A549 (cell line): ENCODE results near the gene ATP5F1A. TPM values are rescaled to one million over a fixed set of nuclear protein-coding genes. Genes with fewer than 3 reads are reported as not detected.

Experiments
- ATAC-seq, 2 experiments: fragments of 200-7000 bp in 1 of 2; fragments of >200 bp in 1 of 2; cut with Nextera tagmentation in 1 of 2; cut with Tn5 transposase in 1 of 2; 3 replicates each; pipeline versions ENCODE4 v1.8.0 to v1.9.1; 2018 to 2020; ENCODE audit warnings: mild to moderate bottlenecking in 1 of 2, moderate library complexity in 1 of 2
- CTCF ChIA-PET: fragments of 300-600 bp; sonication (Branson Sonifier 250); formaldehyde crosslinking; extraction: SDS; loops from one replicate; lab custom pipeline; 2021; ENCODE audit warnings: antibody characterized with exemption, inconsistent platforms; lab: Yijun Ruan, JAX
- POLR2A ChIA-PET: fragments of 350-600 bp; formaldehyde crosslinking; extraction: SDS; loops from one replicate; lab custom pipeline; 2021; ENCODE audit warnings: antibody characterized with exemption, inconsistent platforms; lab: Yijun Ruan, JAX
- DNase-seq, 2 experiments: peaks; one replicate each; pipeline versions ENCODE4 v3.0.0 to v3.0.0-alpha.2; 2011 to 2016; ENCODE audit warnings: low read depth in 1 of 2, low spot score in 1 of 2
- FAIRE-seq: peaks from 2 replicates; lab custom pipeline; 2011; peaks lifted over from hg19 to GRCh38; lab: Jason Lieb, UNC
- H3K27ac ChIP-seq, 2 experiments: fragments of >200 bp; sonication (Bioruptor Twin); formaldehyde crosslinking; 3 replicates each; pipeline ENCODE4 v1.5.1; 2016 to 2017
- H3K4me1 ChIP-seq: fragments of >200 bp; sonication (Bioruptor Twin); formaldehyde crosslinking; 3 replicates; pipeline ENCODE4 v1.6.1; 2016
- H3K4me2 ChIP-seq: fragments of >200 bp; sonication (Bioruptor Twin); formaldehyde crosslinking; 3 replicates; pipeline ENCODE4 v1.6.1; 2016
- H3K4me3 ChIP-seq: fragments of >200 bp; sonication (Bioruptor Twin); formaldehyde crosslinking; 3 replicates; pipeline ENCODE4 v1.5.1; 2016
- H3K9me3 ChIP-seq: fragments of >200 bp; sonication (Bioruptor Twin); formaldehyde crosslinking; 3 replicates; pipeline ENCODE4 v1.6.1; 2016
- CEBPB ChIP-seq, 2 experiments: fragments of >200 bp in 1 of 2; sonication (Bioruptor Twin) in 1 of 2; formaldehyde crosslinking in 1 of 2; IDR thresholded peaks; 2 replicates each; pipeline ENCODE4 v1.6.1; 2012 to 2016
- CHD2 ChIP-seq: fragments of 150-350 bp; IDR thresholded peaks from 2 replicates; pipeline ENCODE4 v1.6.1; 2014; ENCODE audit warnings: low read length; ENCODE audit not compliant: partially characterized antibody
- EHMT2 ChIP-seq: fragments of 200-600 bp; sonication (generic); IDR thresholded peaks from 2 replicates; pipeline ENCODE4 v1.6.1; 2016; ENCODE audit warnings: antibody characterized with exemption, low read depth, mild to moderate bottlenecking, moderate library complexity
- ESRRA ChIP-seq: fragments of 150-350 bp; IDR thresholded peaks from 2 replicates; pipeline ENCODE4 v1.6.1; 2014; ENCODE audit warnings: mild to moderate bottlenecking, low read length, borderline replicate concordance
- FOSL2 ChIP-seq, 2 experiments: fragments of 450-650 bp in 1 of 2; fragments of >200 bp in 1 of 2; sonication (Bioruptor Twin) in 1 of 2; formaldehyde crosslinking; IDR thresholded peaks; 2 replicates each; pipeline versions ENCODE4 v1.5.0 to v1.6.1; 2016 to 2020; ENCODE audit warnings: mild to moderate bottlenecking in 1 of 2, moderate library complexity in 1 of 2
- HDAC2 ChIP-seq: fragments of 200-600 bp; sonication (generic); IDR thresholded peaks from 2 replicates; pipeline ENCODE4 v1.6.1; 2016
- HOXA7 ChIP-seq: fragments of 250-450 bp; sonication (Bioruptor Pico); IDR thresholded peaks from 2 replicates; pipeline ENCODE4 v1.5.0; 2020; ENCODE audit warnings: mild to moderate bottlenecking, moderate library complexity
- JUN ChIP-seq, 2 experiments: fragments of >200 bp; sonication (Bioruptor Twin); formaldehyde crosslinking; IDR thresholded peaks; 2 replicates in 1 of 2; 3 replicates in 1 of 2; pipeline ENCODE4 v1.6.1; 2016 to 2017
- KDM1A ChIP-seq: fragments of 200-600 bp; sonication (generic); IDR thresholded peaks from 2 replicates; pipeline ENCODE4 v1.6.1; 2016; ENCODE audit warnings: low read depth, mild to moderate bottlenecking
- MAZ ChIP-seq: fragments of 150-350 bp; IDR thresholded peaks from 2 replicates; pipeline ENCODE4 v1.6.1; 2014; ENCODE audit warnings: antibody characterized with exemption, low read depth, low read length, borderline replicate concordance
- POLR2AphosphoS2 ChIP-seq: conservative IDR thresholded peaks from 2 replicates; pipeline ENCODE4 v1.6.1; 2012; ENCODE audit warnings: low read length, improper control_type of control experiment, inconsistent platforms
- RAD21 ChIP-seq, 2 experiments: fragments of >200 bp in 1 of 2; sonication (Bioruptor Twin) in 1 of 2; formaldehyde crosslinking in 1 of 2; IDR thresholded peaks in 1 of 2; conservative IDR thresholded peaks in 1 of 2; 2 replicates in 1 of 2; 3 replicates in 1 of 2; pipeline ENCODE4 v1.6.1; 2012 to 2018; ENCODE audit warnings: inconsistent platforms in 1 of 2
- RCOR1 ChIP-seq: fragments of 150-350 bp; IDR thresholded peaks from 2 replicates; pipeline ENCODE4 v1.6.1; 2014; ENCODE audit warnings: antibody characterized with exemption, low read length, low read depth
- SMC3 ChIP-seq: fragments of >200 bp; sonication (Bioruptor Twin); formaldehyde crosslinking; IDR thresholded peaks from 3 replicates; pipeline ENCODE4 v1.6.1; 2018; ENCODE audit warnings: inconsistent platforms
- ZSCAN20 ChIP-seq: fragments of 250-450 bp; sonication (Bioruptor Pico); IDR thresholded peaks from 2 replicates; pipeline ENCODE4 v1.8.0; 2022; ENCODE audit warnings: mild to moderate bottlenecking, moderate library complexity
- WGBS: methylation state at CpG from one replicate; pipeline ENCODE4 v1.1.6; 2017; ENCODE audit errors: missing lambda C conversion rate; 5-methylcytosine and 5-hydroxymethylcytosine counted together
- polyA plus RNA-seq, 4 experiments: library from polyadenylated mRNA; depleted of rRNA in 3 of 4; stranded (reverse); fragments of >200 nt; fragmentation: RNase III in 1 of 4; extraction: RNeasy Plus Mini Kit Qiagen cat#74134 plus additional on column Dnase treatment in 1 of 4; gene quantifications; 2 replicates in 3 of 4; 3 replicates in 1 of 4; pipeline ENCODE4 v1.2.3, GENCODE V29; 2011 to 2017
- TF ChIP-seq, protein P1 (sequence below): fragments of >200 bp; sonication (Bioruptor Twin); formaldehyde crosslinking; IDR thresholded peaks from 3 replicates; pipeline ENCODE4 v1.5.1; 2016
- TF ChIP-seq, protein P2 (sequence below): IDR thresholded peaks from 2 replicates; pipeline ENCODE4 v1.6.1; 2012
- TF ChIP-seq, protein P3 (sequence below): fragments of >200 bp; sonication (Bioruptor Twin); formaldehyde crosslinking; IDR thresholded peaks from 3 replicates; pipeline ENCODE4 v1.6.1; 2016
- TF ChIP-seq, protein P4 (sequence below): fragments of 200-600 bp; sonication (generic); IDR thresholded peaks from 2 replicates; pipeline ENCODE4 v1.6.1; 2016; ENCODE audit warnings: antibody characterized with exemption, mild to moderate bottlenecking, moderate library complexity

Gene ATP5F1A
- polyA plus RNA-seq, 2 of the 4 experiments (the other 2 are of a cell fraction) = 422 to 543 TPM

DNA sequence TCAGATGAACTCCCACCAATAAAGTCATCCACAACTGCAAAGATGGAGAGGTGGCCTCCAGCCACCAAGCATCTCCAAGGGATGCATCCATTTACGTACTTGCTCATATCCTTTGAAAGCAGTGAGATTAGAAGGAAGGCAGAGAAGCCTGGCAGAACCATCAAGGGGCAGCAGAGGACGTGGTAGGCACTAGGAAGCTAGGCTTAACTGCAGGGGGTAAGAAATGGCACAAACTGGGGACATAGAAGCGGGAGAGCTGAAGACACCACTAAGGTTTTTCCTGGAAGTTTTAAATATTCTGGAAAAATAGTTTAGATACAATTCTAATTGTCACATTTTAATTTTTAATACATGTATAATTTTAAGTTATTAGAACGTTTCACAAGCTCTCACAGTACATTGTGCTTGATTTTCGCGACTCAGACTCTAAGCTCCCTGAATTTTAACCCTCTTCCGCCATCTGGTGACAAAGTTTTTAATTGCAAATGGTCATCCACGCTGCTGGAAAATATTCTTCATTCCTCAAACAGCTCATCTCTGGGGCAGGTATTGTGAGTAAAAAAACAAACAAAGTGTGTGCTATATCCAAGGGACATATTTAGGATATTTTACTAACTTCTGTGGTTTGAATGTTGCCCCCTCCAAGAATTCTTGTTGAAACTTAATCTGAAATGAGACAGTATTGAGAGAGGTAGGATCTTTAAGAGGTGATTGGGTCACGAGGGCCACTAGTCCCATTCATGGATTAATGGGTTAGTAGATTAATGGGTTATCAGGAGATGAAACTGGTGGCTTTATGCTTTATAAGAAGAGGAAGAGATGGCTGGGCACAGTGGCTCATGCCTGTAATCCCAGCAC lies 24.4 kb downstream of the ATP5F1A start (continued):
- TF ChIP-seq, protein P1, sequence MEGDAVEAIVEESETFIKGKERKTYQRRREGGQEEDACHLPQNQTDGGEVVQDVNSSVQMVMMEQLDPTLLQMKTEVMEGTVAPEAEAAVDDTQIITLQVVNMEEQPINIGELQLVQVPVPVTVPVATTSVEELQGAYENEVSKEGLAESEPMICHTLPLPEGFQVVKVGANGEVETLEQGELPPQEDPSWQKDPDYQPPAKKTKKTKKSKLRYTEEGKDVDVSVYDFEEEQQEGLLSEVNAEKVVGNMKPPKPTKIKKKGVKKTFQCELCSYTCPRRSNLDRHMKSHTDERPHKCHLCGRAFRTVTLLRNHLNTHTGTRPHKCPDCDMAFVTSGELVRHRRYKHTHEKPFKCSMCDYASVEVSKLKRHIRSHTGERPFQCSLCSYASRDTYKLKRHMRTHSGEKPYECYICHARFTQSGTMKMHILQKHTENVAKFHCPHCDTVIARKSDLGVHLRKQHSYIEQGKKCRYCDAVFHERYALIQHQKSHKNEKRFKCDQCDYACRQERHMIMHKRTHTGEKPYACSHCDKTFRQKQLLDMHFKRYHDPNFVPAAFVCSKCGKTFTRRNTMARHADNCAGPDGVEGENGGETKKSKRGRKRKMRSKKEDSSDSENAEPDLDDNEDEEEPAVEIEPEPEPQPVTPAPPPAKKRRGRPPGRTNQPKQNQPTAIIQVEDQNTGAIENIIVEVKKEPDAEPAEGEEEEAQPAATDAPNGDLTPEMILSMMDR = peak; percentile 58
- TF ChIP-seq ZSCAN20 (CRISPR knock-in tag) (no peak), MAZ (no peak), EHMT2 (no peak), ESRRA (no peak), POLR2AphosphoS2 (no peak), CHD2 (no peak), JUN (IDR thresholded peaks at IDR 0.05) (no peak), KDM1A (no peak), FOSL2 (IDR thresholded peaks at IDR 0.05) (no peak), FOSL2 (CRISPR knock-in tag; IDR thresholded peaks at IDR 0.05) (no peak), SMC3 (peak; percentile 47)
- TF ChIP-seq, protein P2, sequence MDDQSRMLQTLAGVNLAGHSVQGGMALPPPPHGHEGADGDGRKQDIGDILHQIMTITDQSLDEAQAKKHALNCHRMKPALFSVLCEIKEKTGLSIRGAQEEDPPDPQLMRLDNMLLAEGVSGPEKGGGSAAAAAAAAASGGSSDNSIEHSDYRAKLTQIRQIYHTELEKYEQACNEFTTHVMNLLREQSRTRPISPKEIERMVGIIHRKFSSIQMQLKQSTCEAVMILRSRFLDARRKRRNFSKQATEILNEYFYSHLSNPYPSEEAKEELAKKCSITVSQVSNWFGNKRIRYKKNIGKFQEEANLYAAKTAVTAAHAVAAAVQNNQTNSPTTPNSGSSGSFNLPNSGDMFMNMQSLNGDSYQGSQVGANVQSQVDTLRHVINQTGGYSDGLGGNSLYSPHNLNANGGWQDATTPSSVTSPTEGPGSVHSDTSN = no peak

DNA sequence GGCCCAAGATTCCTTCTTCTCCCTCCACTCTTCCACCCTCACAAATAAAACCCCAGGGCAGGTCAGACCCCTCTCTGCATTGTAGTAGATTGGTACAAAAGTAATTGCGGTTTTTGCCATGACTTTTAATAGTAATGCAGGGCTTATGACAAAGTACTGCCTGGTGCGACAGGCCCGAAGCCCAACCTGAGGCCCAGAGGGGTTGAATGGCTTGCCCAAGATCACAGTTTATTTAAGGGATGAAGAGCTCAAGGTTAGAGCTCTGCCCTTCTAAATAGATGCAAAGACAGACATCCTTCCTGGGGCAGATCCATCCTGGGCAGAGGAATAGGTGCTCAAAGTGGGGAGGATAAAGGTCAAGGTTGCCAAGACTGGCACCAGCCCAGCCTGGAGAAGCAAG lies 25.1 kb downstream of the ATP5F1A start:
- no peak for TF ChIP-seq POLR2AphosphoS2
- TF ChIP-seq HDAC2 = no peak
- TF ChIP-seq, protein P3, sequence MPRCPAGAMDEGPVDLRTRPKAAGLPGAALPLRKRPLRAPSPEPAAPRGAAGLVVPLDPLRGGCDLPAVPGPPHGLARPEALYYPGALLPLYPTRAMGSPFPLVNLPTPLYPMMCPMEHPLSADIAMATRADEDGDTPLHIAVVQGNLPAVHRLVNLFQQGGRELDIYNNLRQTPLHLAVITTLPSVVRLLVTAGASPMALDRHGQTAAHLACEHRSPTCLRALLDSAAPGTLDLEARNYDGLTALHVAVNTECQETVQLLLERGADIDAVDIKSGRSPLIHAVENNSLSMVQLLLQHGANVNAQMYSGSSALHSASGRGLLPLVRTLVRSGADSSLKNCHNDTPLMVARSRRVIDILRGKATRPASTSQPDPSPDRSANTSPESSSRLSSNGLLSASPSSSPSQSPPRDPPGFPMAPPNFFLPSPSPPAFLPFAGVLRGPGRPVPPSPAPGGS = no peak
- no peak for TF ChIP-seq KDM1A
- TF ChIP-seq EHMT2 = no peak
- no peak for TF ChIP-seq HOXA7
- no peak for TF ChIP-seq MAZ
- no peak for TF ChIP-seq CEBPB (IDR thresholded peaks at IDR 0.05)
- TF ChIP-seq RAD21 (conservative IDR thresholded peaks at IDR 0.05 in 1 of 2, IDR thresholded peaks at IDR 0.05 in 1 of 2) = no peak
- TF ChIP-seq, protein P4, sequence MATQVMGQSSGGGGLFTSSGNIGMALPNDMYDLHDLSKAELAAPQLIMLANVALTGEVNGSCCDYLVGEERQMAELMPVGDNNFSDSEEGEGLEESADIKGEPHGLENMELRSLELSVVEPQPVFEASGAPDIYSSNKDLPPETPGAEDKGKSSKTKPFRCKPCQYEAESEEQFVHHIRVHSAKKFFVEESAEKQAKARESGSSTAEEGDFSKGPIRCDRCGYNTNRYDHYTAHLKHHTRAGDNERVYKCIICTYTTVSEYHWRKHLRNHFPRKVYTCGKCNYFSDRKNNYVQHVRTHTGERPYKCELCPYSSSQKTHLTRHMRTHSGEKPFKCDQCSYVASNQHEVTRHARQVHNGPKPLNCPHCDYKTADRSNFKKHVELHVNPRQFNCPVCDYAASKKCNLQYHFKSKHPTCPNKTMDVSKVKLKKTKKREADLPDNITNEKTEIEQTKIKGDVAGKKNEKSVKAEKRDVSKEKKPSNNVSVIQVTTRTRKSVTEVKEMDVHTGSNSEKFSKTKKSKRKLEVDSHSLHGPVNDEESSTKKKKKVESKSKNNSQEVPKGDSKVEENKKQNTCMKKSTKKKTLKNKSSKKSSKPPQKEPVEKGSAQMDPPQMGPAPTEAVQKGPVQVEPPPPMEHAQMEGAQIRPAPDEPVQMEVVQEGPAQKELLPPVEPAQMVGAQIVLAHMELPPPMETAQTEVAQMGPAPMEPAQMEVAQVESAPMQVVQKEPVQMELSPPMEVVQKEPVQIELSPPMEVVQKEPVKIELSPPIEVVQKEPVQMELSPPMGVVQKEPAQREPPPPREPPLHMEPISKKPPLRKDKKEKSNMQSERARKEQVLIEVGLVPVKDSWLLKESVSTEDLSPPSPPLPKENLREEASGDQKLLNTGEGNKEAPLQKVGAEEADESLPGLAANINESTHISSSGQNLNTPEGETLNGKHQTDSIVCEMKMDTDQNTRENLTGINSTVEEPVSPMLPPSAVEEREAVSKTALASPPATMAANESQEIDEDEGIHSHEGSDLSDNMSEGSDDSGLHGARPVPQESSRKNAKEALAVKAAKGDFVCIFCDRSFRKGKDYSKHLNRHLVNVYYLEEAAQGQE = no peak
- no peak for TF ChIP-seq RCOR1
- ChIA-PET CTCF (interaction anchor here (0.7 to 2.1 kb wide), 14 partner anchors 15 to 414 kb away, joined by 3 to 10 read pairs (median 3); no protein-coding TSS in a partner anchor), POLR2A (no interaction called here)
- H3K4me2 ChIP-seq = no peak overlapping the region
- no peak overlapping the region for H3K4me3 ChIP-seq
- ATAC-seq (no peak), DNase-seq (no peak), FAIRE-seq (no peak)
- no peaks in the 10 kb centered on the region for H3K9me3 ChIP-seq
- 91% methylated on average over 3 of the region's 3 CpGs for WGBS
- H3K27ac ChIP-seq = no peak overlapping the region
- 0 out of 3 replicates have a peak, but pooled peaks cover 3% of the 10 kb centered on the region for H3K4me1 ChIP-seq
